Neural progenitor cell (in vitro differentiated cells): ENCODE data around the gene PIGR. TPM values are rescaled to one million over a fixed set of nuclear protein-coding genes. Genes with fewer than 3 reads are reported as not detected.

Source experiments
- DNase-seq: peaks from one replicate; pipeline ENCODE4 v3.0.0-alpha.2; 2016; ENCODE audit warnings: low spot score
- H2AFZ ChIP-seq: fragments of 200-600 bp; sonication (generic); replicated peaks from 2 replicates; pipeline ENCODE4 v1.6.1; 2016; ENCODE audit warnings: antibody characterized with exemption
- H3F3A ChIP-seq: fragments of 200-600 bp; sonication (generic); 2 replicates; pipeline ENCODE4 v1.6.1; 2016; ENCODE audit warnings: antibody characterized with exemption, low read depth
- H3K27ac ChIP-seq: fragments of 200-600 bp; sonication (generic); 2 replicates; pipeline ENCODE4 v1.5.1; 2016; ENCODE audit warnings: mild to moderate bottlenecking
- H3K27me3 ChIP-seq: fragments of 200-600 bp; sonication (generic); 2 replicates; pipeline ENCODE4 v1.6.1; 2016; ENCODE audit warnings: mild to moderate bottlenecking, moderate library complexity
- H3K36me3 ChIP-seq: fragments of 200-600 bp; sonication (generic); 2 replicates; pipeline ENCODE4 v1.5.1; 2016
- H3K4me1 ChIP-seq: fragments of 200-600 bp; sonication (generic); 2 replicates; pipeline ENCODE4 v1.6.1; 2016; ENCODE audit warnings: mixed run types
- H3K4me2 ChIP-seq: fragments of 200-600 bp; sonication (generic); 2 replicates; pipeline ENCODE4 v1.6.1; 2016
- H3K4me3 ChIP-seq: fragments of 200-600 bp; sonication (generic); 2 replicates; pipeline ENCODE4 v1.5.1; 2016
- H3K79me2 ChIP-seq: fragments of 200-600 bp; sonication (generic); 2 replicates; pipeline ENCODE4 v1.6.1; 2016; ENCODE audit warnings: low read depth
- H3K9ac ChIP-seq: fragments of 200-600 bp; sonication (generic); 2 replicates; pipeline ENCODE4 v1.6.1; 2016
- H3K9me3 ChIP-seq: fragments of 200-600 bp; sonication (generic); 2 replicates; pipeline ENCODE4 v1.5.1; 2016; ENCODE audit warnings: low read depth
- H4K20me1 ChIP-seq: fragments of 200-600 bp; sonication (generic); 2 replicates; pipeline ENCODE4 v1.6.1; 2016; ENCODE audit warnings: low read depth
- H3K27ac Mint-ChIP-seq: 3 replicates; pipeline ENCODE4 v1.8.0; 2021; ENCODE audit warnings: mixed read lengths
- H3K27me3 Mint-ChIP-seq: 2 replicates; pipeline ENCODE4 v1.8.0; 2022; ENCODE audit warnings: low read depth, mild to moderate bottlenecking, inconsistent platforms, moderate library complexity, mixed read lengths; ENCODE audit not compliant: insufficient read depth
- H3K36me3 Mint-ChIP-seq: 3 replicates; pipeline ENCODE4 v1.8.0; 2021; ENCODE audit warnings: mixed read lengths
- H3K4me1 Mint-ChIP-seq: 3 replicates; pipeline ENCODE4 v1.8.0; 2021; ENCODE audit warnings: mixed read lengths
- H3K4me3 Mint-ChIP-seq: 3 replicates; pipeline ENCODE4 v1.8.0; 2021; ENCODE audit warnings: mild to moderate bottlenecking, moderate library complexity, mixed read lengths
- H3K9me3 Mint-ChIP-seq: 3 replicates; pipeline ENCODE4 v1.8.0; 2020; ENCODE audit warnings: mixed read lengths
- CTCF ChIP-seq: fragments of 200-600 bp; sonication (generic); IDR thresholded peaks from 2 replicates; pipeline ENCODE4 v1.5.1; 2017; ENCODE audit warnings: antibody characterized with exemption, mild to moderate bottlenecking
- EZH2 ChIP-seq: fragments of 200-600 bp; sonication (generic); IDR thresholded peaks from 2 replicates; pipeline ENCODE4 v1.6.1; 2017; ENCODE audit warnings: antibody characterized with exemption, mild to moderate bottlenecking, moderate library complexity
- EZH2phosphoT487 ChIP-seq: fragments of 200-600 bp; sonication (generic); IDR thresholded peaks from 2 replicates; pipeline ENCODE4 v1.6.1; 2017; ENCODE audit warnings: antibody characterized with exemption
- total RNA-seq: library from RNA; depleted of rRNA; stranded (reverse); fragments of >200 nt; gene quantifications from 2 replicates; pipeline ENCODE4 v1.2.3, GENCODE V29; 2015; ENCODE audit warnings: low replicate concordance

The PIGR gene
- total RNA-seq, 1 donor from 2014 or later = not detected

GRCh38 chr1:206918076-206918475, 28.2 kb downstream of the PIGR start:
- Histone ChIP-seq H3K36me3 (no peaks in the 10 kb centered on the region), H3K27ac (no peak overlapping the region), H3K79me2 (no peaks in the 10 kb centered on the region), H4K20me1 (no peaks in the 10 kb centered on the region), H3K4me3 (no peak overlapping the region), H3F3A (no peaks in the 10 kb centered on the region), H3K9me3 (no peaks in the 10 kb centered on the region), H3K27me3 (peaks cover 9% of the 10 kb centered on the region), H3K9ac (no peak overlapping the region), H3K4me2 (no peak overlapping the region), H3K4me1 (no peaks in the 10 kb centered on the region), H2AFZ (no peak overlapping the region)
- no peaks in the 10 kb centered on the region for H3K36me3 Mint-ChIP-seq
- H3K27me3 Mint-ChIP-seq = peaks cover 9% of the 10 kb centered on the region
- no peak for TF ChIP-seq CTCF
- no peak for TF ChIP-seq EZH2phosphoT487
- TF ChIP-seq EZH2 = no peak
- H3K4me1 Mint-ChIP-seq = no peaks in the 10 kb centered on the region
- no peak overlapping the region for H3K4me3 Mint-ChIP-seq
- no peaks in the 10 kb centered on the region for H3K9me3 Mint-ChIP-seq
- DNase-seq = no peak
- H3K27ac Mint-ChIP-seq = no peak overlapping the region

- Mint-ChIP-seq H3K4me1 (no peaks in the 10 kb centered on the region), H3K27ac (no peak overlapping the region), H3K36me3 (no peaks in the 10 kb centered on the region), H3K9me3 (no peaks in the 10 kb centered on the region), H3K4me3 (no peak overlapping the region), H3K27me3 (peaks cover 10% of the 10 kb centered on the region)
- Histone ChIP-seq H3K9ac (no peak overlapping the region), H3K27ac (no peak overlapping the region), H3K4me2 (no peak overlapping the region), H3K4me3 (no peak overlapping the region), H4K20me1 (no peaks in the 10 kb centered on the region), H3K36me3 (no peaks in the 10 kb centered on the region), H3K4me1 (no peaks in the 10 kb centered on the region), H2AFZ (no peak overlapping the region), H3K27me3 (peaks cover 20% of the 10 kb centered on the region), H3F3A (no peaks in the 10 kb centered on the region), H3K79me2 (no peaks in the 10 kb centered on the region), H3K9me3 (no peaks in the 10 kb centered on the region)
- DNase-seq = no peak
- TF ChIP-seq EZH2 = no peak
- no peak for TF ChIP-seq EZH2phosphoT487
- TF ChIP-seq CTCF = no peak
These were observed 30.1 kb downstream of the PIGR start for GRCh38 chr1:206916000-206916709.

GRCh38 chr1:206915030-206915735, 31.1 kb downstream of the PIGR start:
- no peak overlapping the region for H3K4me3 Mint-ChIP-seq
- peaks cover 1% of the 10 kb centered on the region for H4K20me1 ChIP-seq
- H3K79me2 ChIP-seq = no peaks in the 10 kb centered on the region
- H3F3A ChIP-seq = peaks cover 5% of the 10 kb centered on the region
- peaks cover 16% of the 10 kb centered on the region for H3K27me3 Mint-ChIP-seq
- H3K4me2 ChIP-seq = no peak overlapping the region
- no peaks in the 10 kb centered on the region for H3K9me3 ChIP-seq
- H2AFZ ChIP-seq = no peak overlapping the region
- peaks cover 29% of the 10 kb centered on the region for H3K27me3 ChIP-seq
- no peak overlapping the region for H3K4me3 ChIP-seq
- no peaks in the 10 kb centered on the region for H3K9me3 Mint-ChIP-seq
- no peak for DNase-seq
- no peak overlapping the region for H3K27ac Mint-ChIP-seq
- H3K36me3 ChIP-seq = no peaks in the 10 kb centered on the region
- H3K27ac ChIP-seq = no peak overlapping the region
- no peak overlapping the region for H3K9ac ChIP-seq
- no peaks in the 10 kb centered on the region for H3K4me1 ChIP-seq
- TF ChIP-seq EZH2phosphoT487 = no peak
- no peak for TF ChIP-seq CTCF
- no peak for TF ChIP-seq EZH2
- H3K4me1 Mint-ChIP-seq = no peaks in the 10 kb centered on the region
- no peaks in the 10 kb centered on the region for H3K36me3 Mint-ChIP-seq
